Activated CD4-positive, alpha-beta T cell treated with anti-CD3 and anti-CD28 coated beads for 4 hours (primary cell): Measurements from ENCODE around the gene CYP2A13.
A peak's percentile ranks its signal among the peaks of the same experiment; 100 is the strongest.
"Not testable (repeated sequence)": the region's sequence is repeated elsewhere in the genome, so short reads cannot be mapped to it uniquely, and the experiment has no call there.

Source experiments
- DNase-seq, 2 donors: peaks; one replicate each; pipeline ENCODE4 v3.0.0-alpha.2; 2020

The CYP2A13 gene

DNA sequence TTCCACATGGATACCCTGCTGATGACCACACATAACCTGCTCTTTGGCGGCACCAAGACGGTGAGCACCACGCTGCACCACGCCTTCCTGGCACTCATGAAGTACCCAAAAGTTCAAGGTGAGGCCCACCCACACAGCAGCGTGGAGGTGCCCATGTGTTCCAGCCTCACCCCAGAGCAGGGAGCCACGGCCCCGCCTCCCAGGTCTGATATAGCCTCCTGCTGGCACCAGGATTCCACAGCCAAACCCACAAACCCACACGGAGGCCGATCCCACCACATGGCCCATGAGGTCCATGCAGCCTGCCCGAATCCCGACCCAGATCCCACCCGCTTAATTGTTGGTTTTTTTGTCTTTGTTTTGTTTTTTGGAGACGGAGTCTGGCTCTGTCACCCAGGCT lies 34.6 kb downstream of the CYP2A13 start:
- DNase-seq: not testable (repeated sequence)

DNA sequence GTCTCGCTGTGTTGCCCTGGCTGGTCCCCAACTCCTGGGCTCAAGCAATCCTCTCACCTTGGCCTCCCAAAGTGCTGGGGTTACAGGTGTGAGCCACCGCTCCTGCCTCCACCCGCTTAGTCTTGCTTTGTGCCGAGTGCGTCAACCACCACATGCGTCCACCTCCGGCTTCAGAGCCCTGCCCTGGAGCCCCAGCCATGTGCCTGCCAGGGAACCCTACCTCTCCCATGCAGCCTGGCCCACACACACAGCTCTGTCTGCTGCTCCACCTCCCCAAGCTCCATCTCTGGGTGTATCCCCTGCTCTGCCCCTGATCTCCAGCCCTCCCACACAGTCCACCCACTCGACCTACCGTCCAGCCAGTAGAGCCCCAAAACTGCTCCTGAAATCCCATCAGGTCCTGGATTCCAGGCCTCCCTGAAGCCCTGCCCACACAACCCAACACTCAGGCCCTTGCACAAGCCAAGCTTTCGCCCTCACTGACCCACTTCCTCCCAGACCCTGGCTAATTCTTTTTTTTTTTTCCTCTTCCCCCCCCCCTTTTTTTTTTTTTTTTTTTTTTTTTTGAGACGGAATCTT lies 35.6 kb downstream of the CYP2A13 start:
- DNase-seq: no peak

- DNase-seq: peak; percentile 38 to 49
Measured at GRCh38 chr19:41126765-41127203, 38.5 kb downstream of the CYP2A13 start.

DNA sequence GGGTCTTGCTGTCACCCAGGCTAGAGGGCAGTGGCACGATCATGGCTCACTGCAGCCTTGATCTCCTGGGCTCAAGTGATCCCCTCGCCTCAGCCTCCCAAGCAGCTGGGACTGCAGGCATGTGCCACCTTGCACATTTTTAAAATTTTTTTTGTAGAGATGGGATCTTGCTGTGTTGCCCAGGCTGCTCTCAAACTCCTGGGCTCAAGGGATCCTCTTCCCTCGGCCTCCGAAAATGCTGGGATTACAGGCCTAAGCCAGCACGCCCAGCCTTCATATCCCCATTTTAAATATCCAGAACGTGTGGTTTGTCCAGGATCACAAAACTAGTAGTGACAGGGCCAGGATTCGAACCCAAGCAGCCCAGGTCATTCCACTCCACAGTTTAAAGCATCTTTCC lies 39.1 kb downstream of the CYP2A13 start:
- not testable (repeated sequence) for DNase-seq

DNA sequence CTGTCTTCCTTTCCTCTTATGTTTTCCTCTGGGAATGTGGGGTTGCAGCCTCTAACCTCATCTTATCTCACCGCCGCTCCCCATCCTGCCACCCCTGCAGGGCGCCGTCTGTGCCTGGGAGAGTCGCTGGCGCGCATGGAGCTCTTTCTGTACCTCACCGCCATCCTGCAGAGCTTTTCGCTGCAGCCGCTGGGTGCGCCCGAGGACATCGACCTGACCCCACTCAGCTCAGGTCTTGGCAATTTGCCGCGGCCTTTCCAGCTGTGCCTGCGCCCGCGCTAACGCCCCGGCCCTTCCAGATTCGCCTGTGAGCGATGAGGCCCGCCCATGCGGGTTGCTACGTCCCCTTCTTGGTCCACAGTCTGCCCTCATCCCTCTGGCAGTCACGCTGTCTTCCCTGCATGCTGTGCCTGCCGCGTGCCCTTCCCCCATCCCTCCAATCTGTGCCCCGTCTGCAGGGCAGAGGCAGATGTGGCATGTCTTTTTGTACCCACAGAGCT lies 39.6 kb downstream of the CYP2A13 start:
- peak; percentile 69 to 87 for DNase-seq

DNA sequence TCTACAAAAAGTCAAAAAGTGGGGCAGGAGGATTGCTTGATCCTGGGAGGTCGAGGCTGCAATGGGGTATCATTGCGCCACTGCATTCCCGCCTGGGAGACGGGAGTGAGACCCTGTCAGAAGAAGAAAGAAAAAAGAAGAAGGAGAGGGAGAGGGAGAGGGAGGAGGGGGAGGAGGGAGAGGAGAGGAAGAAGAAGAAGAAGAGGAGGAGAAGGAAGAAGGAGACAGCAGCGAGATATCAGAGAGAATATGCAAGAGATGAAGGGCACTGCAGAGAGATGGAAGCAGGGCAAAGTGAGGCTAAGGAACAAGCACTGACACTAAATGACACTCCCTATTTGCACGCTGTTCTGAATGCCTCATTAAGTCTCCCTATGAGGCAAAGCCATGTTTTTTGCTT lies 40.4 kb downstream of the CYP2A13 start:
- no peak for DNase-seq

GRCh38 chr19:41131186-41131585 lies 42.9 kb downstream of the CYP2A13 start:
- no peak for DNase-seq

- no peak for DNase-seq
Measured at GRCh38 chr19:41133260-41133659, 45.0 kb downstream of the CYP2A13 start.

DNA sequence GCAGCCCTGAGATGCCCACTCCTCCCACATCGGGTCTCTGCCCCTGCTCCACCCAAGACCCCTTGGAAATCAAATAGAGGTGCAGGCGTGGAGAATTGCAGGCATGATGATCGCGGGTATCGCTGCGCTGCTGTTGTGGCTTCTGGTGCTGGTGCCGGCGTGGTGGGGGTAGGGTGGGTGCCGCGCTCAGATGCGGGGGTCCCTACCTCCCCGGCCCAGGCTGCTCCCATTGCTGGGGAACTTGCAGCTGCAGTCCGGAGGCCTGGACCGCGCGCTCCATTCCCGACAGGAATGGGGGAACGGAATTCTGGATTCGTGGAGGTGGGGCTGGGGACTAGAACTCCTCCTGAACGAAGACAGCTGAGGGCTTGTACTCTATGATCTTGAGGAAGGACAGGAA lies 46.4 kb downstream of the CYP2A13 start:
- DNase-seq: no peak

DNA sequence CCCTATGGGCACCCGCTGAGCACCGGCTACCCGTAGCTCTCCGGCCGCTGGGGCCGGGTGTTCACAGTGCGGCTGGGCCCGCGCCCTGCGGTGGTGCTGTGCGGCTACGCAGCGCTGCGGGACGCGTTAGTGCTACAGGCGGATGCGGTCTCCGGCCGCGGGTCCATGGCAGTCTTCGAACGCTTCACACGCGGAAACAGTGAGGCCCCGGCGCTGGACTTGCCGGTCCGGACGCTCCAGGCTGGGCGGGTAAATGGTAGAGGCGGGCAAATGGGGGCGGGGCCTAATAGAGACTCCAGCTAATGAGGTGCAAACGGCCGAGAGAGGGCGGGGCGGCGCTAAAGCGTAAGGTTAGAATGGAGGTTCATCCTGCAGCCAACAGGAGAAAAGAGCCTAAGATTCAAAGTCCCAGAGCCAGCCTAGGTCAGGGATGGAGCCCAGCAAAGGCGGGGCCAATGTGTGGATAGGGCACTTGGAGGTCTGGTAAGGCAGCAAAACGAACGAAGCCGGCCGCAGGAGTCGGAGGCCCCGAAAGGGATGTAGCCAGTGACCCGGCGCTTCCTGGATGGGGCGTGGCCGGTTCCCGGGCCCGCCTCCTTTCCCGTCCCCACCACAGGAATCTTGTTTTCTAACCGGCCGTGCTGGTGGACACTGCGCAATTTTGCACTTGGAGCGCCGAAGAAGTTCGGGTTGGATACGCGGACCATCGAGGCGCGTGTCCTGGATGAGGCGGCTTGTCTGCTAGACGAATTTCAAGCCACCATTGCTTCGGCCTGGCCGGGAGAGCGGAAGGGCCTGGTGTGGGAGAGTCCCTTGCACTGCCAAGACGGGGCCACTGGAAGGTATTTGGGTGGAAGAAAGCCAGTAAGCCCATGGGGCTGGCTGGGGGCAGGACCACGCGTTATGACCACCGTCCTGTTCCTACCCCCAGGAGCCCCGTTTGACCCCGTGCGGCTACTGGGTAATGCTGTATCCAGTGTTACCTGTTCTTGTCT lies 47.4 kb downstream of the CYP2A13 start:
- DNase-seq: peak; percentile 9 to 31

DNA sequence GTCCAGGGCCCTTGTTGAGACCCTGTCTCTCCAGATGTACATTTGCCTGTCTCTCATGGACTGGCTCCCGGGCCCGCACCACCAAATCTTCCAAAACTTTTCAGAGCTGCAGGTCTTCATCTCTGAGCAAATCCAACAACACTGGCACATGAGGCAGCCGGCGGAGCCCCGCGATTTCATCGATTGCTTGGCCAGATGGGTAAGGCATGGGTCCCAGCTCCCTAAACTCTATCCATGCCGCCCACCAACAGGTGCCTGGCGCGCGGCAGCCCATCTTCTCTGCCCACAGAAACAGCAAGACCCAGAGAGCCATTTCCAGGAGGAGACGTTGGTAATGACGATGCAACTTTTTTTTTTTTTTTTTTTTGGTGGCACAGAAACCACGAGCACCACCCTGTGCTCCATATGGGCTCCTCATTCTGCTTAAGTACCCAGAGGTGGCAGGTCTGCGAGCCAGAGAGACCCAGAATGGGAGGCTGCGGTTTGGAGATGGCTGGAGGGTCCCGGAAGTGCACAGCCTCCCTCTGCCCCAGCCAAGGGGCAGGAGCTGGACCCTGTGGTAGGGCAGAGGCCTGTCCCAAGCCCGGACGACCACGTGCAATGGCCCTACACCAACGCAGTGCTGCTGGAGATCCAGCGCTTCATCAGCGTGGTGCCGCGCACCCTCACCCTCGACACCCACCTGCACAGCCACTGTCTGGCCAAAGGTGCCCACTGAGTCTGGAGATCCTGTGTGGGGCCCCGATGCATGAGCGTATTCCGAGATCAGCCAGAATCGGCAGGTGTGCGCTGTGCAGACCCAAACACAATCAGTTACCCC lies 48.6 kb downstream of the CYP2A13 start:
- no peak for DNase-seq

DNA sequence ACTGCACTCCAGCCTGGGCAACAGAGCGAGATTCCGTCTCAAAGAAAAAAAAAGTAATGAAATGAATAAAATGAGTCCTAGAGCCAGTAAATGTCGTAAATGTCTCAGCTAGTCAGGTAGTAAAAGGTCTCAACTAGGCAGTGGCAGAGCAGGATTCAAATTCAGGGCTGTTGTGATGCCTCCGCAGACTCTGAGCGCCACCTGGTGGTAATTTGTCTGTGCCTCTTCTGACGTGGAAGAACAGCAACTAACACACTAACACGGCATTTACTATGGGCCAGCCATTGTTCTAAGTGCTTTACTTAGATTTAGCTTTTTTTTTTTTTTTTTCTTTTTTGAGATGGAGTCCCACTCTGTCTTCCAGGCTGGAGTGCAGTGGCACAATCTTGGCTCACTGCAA lies 56.2 kb downstream of the CYP2A13 start:
- DNase-seq: peak; percentile 88 to 94
